Fibroblast of mammary gland (primary cell): ENCODE data around the gene ARHGAP26.

Experiments used
- DNase-seq: peaks from one replicate; pipeline ENCODE4 v3.0.0-alpha.2; 2010; ENCODE audit warnings: low read depth
- H3K4me3 ChIP-seq: 2 replicates; pipeline ENCODE4 v1.5.1; 2011; ENCODE audit warnings: low read depth, mild to moderate bottlenecking, low read length, moderate library complexity; ENCODE audit not compliant: control insufficient read depth
- CTCF ChIP-seq: conservative IDR thresholded peaks from 2 replicates; pipeline ENCODE4 v1.5.1; 2011; ENCODE audit warnings: low read depth, low read length, inconsistent platforms; ENCODE audit not compliant: control insufficient read depth, insufficient read depth

The ARHGAP26 gene

GRCh38 chr5:142930395-142931110 is 160.4 kb downstream of the ARHGAP26 start:
- DNase-seq = no peak

GRCh38 chr5:142931896-142932686 is 161.9 kb downstream of the ARHGAP26 start:
- DNase-seq = no peak
- no peak overlapping the region for H3K4me3 ChIP-seq
- TF ChIP-seq CTCF = no peak

More at GRCh38 chr5:142930395-142931110, 160.4 kb downstream of the ARHGAP26 start:
- TF ChIP-seq CTCF = no peak
- H3K4me3 ChIP-seq = no peak overlapping the region

- no peak overlapping the region for H3K4me3 ChIP-seq
- TF ChIP-seq CTCF = no peak
- DNase-seq = no peak
Observed at GRCh38 chr5:142934051-142934762, 164.0 kb downstream of the ARHGAP26 start.

GRCh38 chr5:142935014-142935413 is 164.8 kb downstream of the ARHGAP26 start:
- H3K4me3 ChIP-seq = no peak overlapping the region
- TF ChIP-seq CTCF = no peak
- no peak for DNase-seq

GRCh38 chr5:142937374-142937773 is 167.2 kb downstream of the ARHGAP26 start:
- TF ChIP-seq CTCF = no peak
- no peak overlapping the region for H3K4me3 ChIP-seq
- DNase-seq = no peak

GRCh38 chr5:142938266-142938880 is 168.2 kb downstream of the ARHGAP26 start:
- no peak overlapping the region for H3K4me3 ChIP-seq
- no peak for DNase-seq
- no peak for TF ChIP-seq CTCF
